NCI-H345 (cell line): ENCODE measurements around the gene PNPLA4.

Experiments used
- DNase-seq: peaks from one replicate; lab custom pipeline; 2025; lab: John Stamatoyannopoulos, UW

The PNPLA4 gene

GRCh38 chrX:7927259-7928167 is at the start of gene PNPLA4:
PNPLA4 (minus strand) TSS chrX:7927413; CDS start chrX:7926119, 1,294 bp downstream.
- no peak for DNase-seq

- DNase-seq, result no peak
These were observed 45.4 kb upstream of the PNPLA4 start for GRCh38 chrX:7972586-7972985.

- DNase-seq, result no peak
These were observed 43.2 kb upstream of the PNPLA4 start for GRCh38 chrX:7970428-7970827.

GRCh38 chrX:7965436-7965835 is 38.2 kb upstream of the PNPLA4 start:
- no peak for DNase-seq

GRCh38 chrX:7960246-7960645 is 33.0 kb upstream of the PNPLA4 start:
- no peak for DNase-seq

- DNase-seq, result no peak
These were observed 26.2 kb upstream of the PNPLA4 start for GRCh38 chrX:7953446-7953845.

- DNase-seq, result no peak
These were observed 23.7 kb upstream of the PNPLA4 start for GRCh38 chrX:7950865-7951264.

- DNase-seq, result no peak
These were observed 21.3 kb upstream of the PNPLA4 start for GRCh38 chrX:7948483-7948882.

GRCh38 chrX:7946960-7947359 is 19.7 kb upstream of the PNPLA4 start:
- no peak for DNase-seq

- DNase-seq, result peak; percentile 42
These were observed 16.5 kb upstream of the PNPLA4 start for GRCh38 chrX:7943600-7944245.

- peak; percentile 5 for DNase-seq
These were observed 14.3 kb upstream of the PNPLA4 start for GRCh38 chrX:7941390-7942042.

GRCh38 chrX:7934026-7934425 is 6.8 kb upstream of the PNPLA4 start:
- no peak for DNase-seq

GRCh38 chrX:7926914-7927258 is 327 bp downstream of the PNPLA4 start:
- no peak for DNase-seq

GRCh38 chrX:7926501-7926900 is 712 bp downstream of the PNPLA4 start:
- no peak for DNase-seq

- peak; percentile 69 for DNase-seq
These were observed 1.2 kb downstream of the PNPLA4 start for GRCh38 chrX:7925867-7926472.

- DNase-seq, result no peak
These were observed 5.5 kb downstream of the PNPLA4 start for GRCh38 chrX:7921750-7922149.

GRCh38 chrX:7908821-7909220 is 18.4 kb downstream of the PNPLA4 start:
- DNase-seq, result no peak

- no peak for DNase-seq
These were observed 22.7 kb downstream of the PNPLA4 start for GRCh38 chrX:7904562-7904961.

GRCh38 chrX:7891928-7892327 is 35.3 kb downstream of the PNPLA4 start:
- no peak for DNase-seq

GRCh38 chrX:7889680-7890079 is 37.5 kb downstream of the PNPLA4 start:
- DNase-seq, result no peak

- no peak for DNase-seq
These were observed 38.1 kb downstream of the PNPLA4 start for GRCh38 chrX:7889135-7889534.

GRCh38 chrX:7876957-7877356 is 50.3 kb downstream of the PNPLA4 start:
- DNase-seq, result no peak

- DNase-seq, result no peak
These were observed 55.2 kb downstream of the PNPLA4 start for GRCh38 chrX:7872042-7872441.
